A549 (cell line): ENCODE measurements around the gene CEP89. TPM values are rescaled to one million over a fixed set of nuclear protein-coding genes. Genes with fewer than 3 reads are reported as not detected.
"Not testable (repeated sequence)": the region's sequence is repeated elsewhere in the genome, so short reads cannot be mapped to it uniquely, and the experiment has no call there.

ENCODE experiments used
- ATAC-seq, 2 experiments: fragments of 200-7000 bp in 1 of 2; fragments of >200 bp in 1 of 2; cut with Nextera tagmentation in 1 of 2; cut with Tn5 transposase in 1 of 2; 3 replicates each; pipeline versions ENCODE4 v1.8.0 to v1.9.1; 2018 to 2020; ENCODE audit warnings: mild to moderate bottlenecking in 1 of 2, moderate library complexity in 1 of 2
- CTCF ChIA-PET: fragments of 300-600 bp; sonication (Branson Sonifier 250); formaldehyde crosslinking; extraction: SDS; loops from one replicate; lab custom pipeline; 2021; ENCODE audit warnings: antibody characterized with exemption, inconsistent platforms; lab: Yijun Ruan, JAX
- POLR2A ChIA-PET: fragments of 350-600 bp; formaldehyde crosslinking; extraction: SDS; loops from one replicate; lab custom pipeline; 2021; ENCODE audit warnings: antibody characterized with exemption, inconsistent platforms; lab: Yijun Ruan, JAX
- DNase-seq, 2 experiments: peaks; one replicate each; pipeline versions ENCODE4 v3.0.0 to v3.0.0-alpha.2; 2011 to 2016; ENCODE audit warnings: low read depth in 1 of 2, low spot score in 1 of 2
- FAIRE-seq: peaks from 2 replicates; lab custom pipeline; 2011; peaks lifted over from hg19 to GRCh38; lab: Jason Lieb, UNC
- H3K27ac ChIP-seq, 2 experiments: fragments of >200 bp; sonication (Bioruptor Twin); formaldehyde crosslinking; 3 replicates each; pipeline ENCODE4 v1.5.1; 2016 to 2017
- H3K4me1 ChIP-seq: fragments of >200 bp; sonication (Bioruptor Twin); formaldehyde crosslinking; 3 replicates; pipeline ENCODE4 v1.6.1; 2016
- H3K4me2 ChIP-seq: fragments of >200 bp; sonication (Bioruptor Twin); formaldehyde crosslinking; 3 replicates; pipeline ENCODE4 v1.6.1; 2016
- H3K4me3 ChIP-seq: fragments of >200 bp; sonication (Bioruptor Twin); formaldehyde crosslinking; 3 replicates; pipeline ENCODE4 v1.5.1; 2016
- H3K9me3 ChIP-seq: fragments of >200 bp; sonication (Bioruptor Twin); formaldehyde crosslinking; 3 replicates; pipeline ENCODE4 v1.6.1; 2016
- CBX2 ChIP-seq: fragments of 200-600 bp; sonication (generic); IDR thresholded peaks from 2 replicates; pipeline ENCODE4 v1.6.1; 2016; ENCODE audit warnings: low read depth, mild to moderate bottlenecking, borderline replicate concordance
- EHF ChIP-seq: fragments of 250-450 bp; sonication (Bioruptor Pico); IDR thresholded peaks from 2 replicates; pipeline ENCODE4 v1.5.0; 2020; ENCODE audit warnings: mild to moderate bottlenecking
- FOSL2 ChIP-seq, 2 experiments: fragments of 450-650 bp in 1 of 2; fragments of >200 bp in 1 of 2; sonication (Bioruptor Twin) in 1 of 2; formaldehyde crosslinking; IDR thresholded peaks; 2 replicates each; pipeline versions ENCODE4 v1.5.0 to v1.6.1; 2016 to 2020; ENCODE audit warnings: mild to moderate bottlenecking in 1 of 2, moderate library complexity in 1 of 2
- FOXS1 ChIP-seq: fragments of 250-450 bp; sonication (Bioruptor Pico); IDR thresholded peaks from 2 replicates; pipeline ENCODE4 v1.5.0; 2020; ENCODE audit warnings: mild to moderate bottlenecking, moderate library complexity
- HOXA7 ChIP-seq: fragments of 250-450 bp; sonication (Bioruptor Pico); IDR thresholded peaks from 2 replicates; pipeline ENCODE4 v1.5.0; 2020; ENCODE audit warnings: mild to moderate bottlenecking, moderate library complexity
- JUN ChIP-seq, 2 experiments: fragments of >200 bp; sonication (Bioruptor Twin); formaldehyde crosslinking; IDR thresholded peaks; 2 replicates in 1 of 2; 3 replicates in 1 of 2; pipeline ENCODE4 v1.6.1; 2016 to 2017
- KDM5A ChIP-seq: fragments of 200-600 bp; sonication (generic); IDR thresholded peaks from 2 replicates; pipeline ENCODE4 v1.6.1; 2016; ENCODE audit warnings: antibody characterized with exemption, mild to moderate bottlenecking
- MAFK ChIP-seq: fragments of 450-650 bp; IDR thresholded peaks from 2 replicates; pipeline ENCODE4 v1.6.1; 2014; ENCODE audit not compliant: partially characterized antibody
- MYC ChIP-seq: IDR thresholded peaks from 2 replicates; pipeline ENCODE4 v1.6.1; 2012; ENCODE audit warnings: mild to moderate bottlenecking, inconsistent platforms, low read length, improper control_type of control experiment, borderline replicate concordance
- NPAS2 ChIP-seq: fragments of 250-450 bp; sonication (Bioruptor Pico); IDR thresholded peaks from 2 replicates; pipeline ENCODE4 v1.8.0; 2022; ENCODE audit warnings: mild to moderate bottlenecking, moderate library complexity, borderline replicate concordance
- RAD21 ChIP-seq, 2 experiments: fragments of >200 bp in 1 of 2; sonication (Bioruptor Twin) in 1 of 2; formaldehyde crosslinking in 1 of 2; IDR thresholded peaks in 1 of 2; conservative IDR thresholded peaks in 1 of 2; 2 replicates in 1 of 2; 3 replicates in 1 of 2; pipeline ENCODE4 v1.6.1; 2012 to 2018; ENCODE audit warnings: inconsistent platforms in 1 of 2
- RARB ChIP-seq: fragments of 250-450 bp; sonication (Bioruptor Pico); IDR thresholded peaks from 2 replicates; pipeline ENCODE4 v1.8.0; 2021; ENCODE audit warnings: mild to moderate bottlenecking, moderate library complexity
- RFX5 ChIP-seq: fragments of 450-650 bp; IDR thresholded peaks from 2 replicates; pipeline ENCODE4 v1.7.1; 2014; ENCODE audit warnings: antibody characterized with exemption, mild to moderate bottlenecking, moderate library complexity
- SMC3 ChIP-seq: fragments of >200 bp; sonication (Bioruptor Twin); formaldehyde crosslinking; IDR thresholded peaks from 3 replicates; pipeline ENCODE4 v1.6.1; 2018; ENCODE audit warnings: inconsistent platforms
- WGBS: methylation state at CpG from one replicate; pipeline ENCODE4 v1.1.6; 2017; ENCODE audit errors: missing lambda C conversion rate; 5-methylcytosine and 5-hydroxymethylcytosine counted together
- polyA plus RNA-seq, 4 experiments: library from polyadenylated mRNA; depleted of rRNA in 3 of 4; stranded (reverse); fragments of >200 nt; fragmentation: RNase III in 1 of 4; extraction: RNeasy Plus Mini Kit Qiagen cat#74134 plus additional on column Dnase treatment in 1 of 4; gene quantifications; 2 replicates in 3 of 4; 3 replicates in 1 of 4; pipeline ENCODE4 v1.2.3, GENCODE V29; 2011 to 2017
- TF ChIP-seq, protein P1 (sequence below): IDR thresholded peaks from 2 replicates; pipeline ENCODE4 v1.6.1; 2012; ENCODE audit warnings: low read depth, borderline replicate concordance
- TF ChIP-seq, protein P2 (sequence below): fragments of >200 bp; sonication (Bioruptor Twin); formaldehyde crosslinking; IDR thresholded peaks from 3 replicates; pipeline ENCODE4 v1.6.1; 2016
- TF ChIP-seq, protein P3 (sequence below): fragments of 450-650 bp; IDR thresholded peaks from 2 replicates; pipeline ENCODE4 v1.6.1; 2014; ENCODE audit warnings: antibody characterized with exemption

Gene CEP89
- polyA plus RNA-seq, 2 of the 4 experiments (the other 2 are of a cell fraction): 31.5 to 41.3 TPM

GRCh38 chr19:32843716-32844245 lies 128.0 kb downstream of the CEP89 start:
- WGBS: 79% methylated on average over 19 of the region's 19 CpGs
- no peak for FAIRE-seq
- CTCF ChIA-PET: interaction anchor here (1.3 kb wide), 1 partner anchor 20 kb away, joined by 4 read pairs; no protein-coding TSS in a partner anchor
- DNase-seq: no peak
- no peak for TF ChIP-seq RFX5
- Histone ChIP-seq H3K4me2 (no peak overlapping the region), H3K4me3 (no peak overlapping the region), H3K27ac (no peak overlapping the region), H3K4me1 (no peaks in the 10 kb centered on the region), H3K9me3 (peaks cover 17% of the 10 kb centered on the region)
- POLR2A ChIA-PET: no interaction called here
- ATAC-seq: no peak; a peak in 1 of 6 replicates

- DNase-seq: no peak
- WGBS: 33% methylated on average over 8 of the region's 8 CpGs
- H3K4me2 ChIP-seq: no peak overlapping the region
- H3K9me3 ChIP-seq: peaks cover 17% of the 10 kb centered on the region
- POLR2A ChIA-PET: no interaction called here
- H3K4me1 ChIP-seq: no peaks in the 10 kb centered on the region
- peak; percentile 94 for FAIRE-seq
- no peak for ATAC-seq
- TF ChIP-seq CBX2 (no peak), MYC (no peak), HOXA7 (no peak), RARB (CRISPR knock-in tag) (no peak)
- TF ChIP-seq, protein P1, sequence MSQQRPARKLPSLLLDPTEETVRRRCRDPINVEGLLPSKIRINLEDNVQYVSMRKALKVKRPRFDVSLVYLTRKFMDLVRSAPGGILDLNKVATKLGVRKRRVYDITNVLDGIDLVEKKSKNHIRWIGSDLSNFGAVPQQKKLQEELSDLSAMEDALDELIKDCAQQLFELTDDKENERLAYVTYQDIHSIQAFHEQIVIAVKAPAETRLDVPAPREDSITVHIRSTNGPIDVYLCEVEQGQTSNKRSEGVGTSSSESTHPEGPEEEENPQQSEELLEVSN: no peak
- CTCF ChIA-PET: interaction anchor here (0.6 to 2.2 kb wide), 2 partner anchors 22 to 26 kb away, joined by 4 to 6 read pairs; no protein-coding TSS in a partner anchor
- H3K4me3 ChIP-seq: no peak overlapping the region
- no peak overlapping the region for H3K27ac ChIP-seq
Measured at GRCh38 chr19:32842061-32842460, 129.7 kb downstream of the CEP89 start.

- TF ChIP-seq EHF: no peak
- TF ChIP-seq, all 56 proteins: peak for 0
- no peak for ATAC-seq
- Histone ChIP-seq H3K4me2 (no peak overlapping the region), H3K4me1 (no peaks in the 10 kb centered on the region), H3K27ac (no peak overlapping the region), H3K4me3 (no peak overlapping the region), H3K9me3 (peaks cover 17% of the 10 kb centered on the region)
- ChIA-PET CTCF (interaction anchor here (0.9 kb wide), 1 partner anchor 17 kb away, joined by 3 read pairs; no protein-coding TSS in a partner anchor), POLR2A (no interaction called here)
- WGBS: 80% methylated on average over 7 of the region's 7 CpGs
- DNase-seq: no peak
- peak; percentile 93 for FAIRE-seq
Measured at GRCh38 chr19:32837531-32837930, 134.2 kb downstream of the CEP89 start.

DNA sequence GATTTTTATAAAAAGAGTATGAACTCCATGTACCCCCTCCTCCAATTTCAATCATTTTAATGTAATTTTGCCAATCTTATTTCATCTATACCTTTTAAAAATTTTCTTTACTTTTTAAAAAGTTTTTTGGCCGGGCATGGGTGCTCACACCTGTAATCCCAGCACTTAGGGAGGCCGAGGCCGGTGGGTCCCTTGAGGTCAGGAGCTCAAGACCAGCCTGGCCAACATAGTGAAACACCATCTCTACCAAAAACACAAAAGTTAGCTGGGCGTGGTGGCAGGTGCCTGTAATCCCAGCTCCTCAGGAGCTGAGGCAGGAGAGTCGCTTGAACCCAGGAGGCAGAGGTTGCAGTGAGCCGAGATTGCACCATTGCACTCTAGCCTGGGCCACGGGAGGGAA lies 138.4 kb downstream of the CEP89 start:
- ATAC-seq, DNase-seq, FAIRE-seq, H3K9me3 ChIP-seq, POLR2A ChIA-PET, CTCF ChIA-PET, H3K4me2 ChIP-seq, H3K4me3 ChIP-seq, H3K4me1 ChIP-seq, H3K27ac ChIP-seq: not testable (repeated sequence)
- 79% methylated on average over 7 of the region's 7 CpGs for WGBS

DNA sequence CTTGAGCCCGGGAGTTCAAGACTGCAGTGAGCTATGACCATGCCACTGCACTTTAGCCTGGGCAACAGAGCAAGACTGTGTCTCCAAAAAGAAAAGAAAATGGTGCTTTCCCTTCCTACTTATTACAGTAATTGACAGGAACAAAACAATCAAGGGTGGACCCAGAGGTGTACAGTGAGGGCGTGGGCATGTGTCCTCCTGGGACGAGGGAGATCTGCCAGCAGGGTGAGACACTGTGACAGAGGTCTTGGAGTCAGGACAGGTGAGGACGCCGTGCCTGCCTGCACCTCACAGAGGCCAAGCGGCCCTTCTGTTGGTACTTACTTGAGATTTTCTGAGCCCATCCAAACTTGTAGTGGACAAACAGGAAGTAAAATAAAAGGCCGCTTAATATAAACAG lies 138.9 kb downstream of the CEP89 start:
- FAIRE-seq (peak; percentile 96), ATAC-seq (peak in 1 of 2 experiments; percentile 36; a peak in 2 of 6 replicates)
- CTCF ChIA-PET, POLR2A ChIA-PET, H3K4me3 ChIP-seq, H3K4me2 ChIP-seq, H3K27ac ChIP-seq, DNase-seq, H3K4me1 ChIP-seq, H3K9me3 ChIP-seq: not testable (repeated sequence)
- 89% methylated on average over 7 of the region's 7 CpGs for WGBS

DNA sequence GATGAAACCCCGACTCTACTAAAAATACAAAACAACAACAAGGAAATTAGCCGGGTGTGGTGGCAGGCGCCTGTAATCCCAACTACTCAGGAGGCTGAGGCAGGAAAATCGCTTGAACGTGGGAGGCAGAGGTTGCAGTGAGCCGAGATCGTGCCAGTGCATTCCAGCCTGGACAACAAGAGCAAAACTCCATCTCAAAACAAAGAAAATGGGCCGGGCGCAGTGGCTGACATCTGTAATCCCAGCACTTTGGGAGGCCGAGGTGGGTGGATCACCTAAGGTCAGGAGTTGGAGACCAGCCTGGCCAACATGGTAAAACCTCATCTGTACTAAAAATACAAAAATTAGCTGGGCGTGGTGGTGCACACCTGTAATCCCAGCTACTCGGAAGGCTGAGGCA lies 139.7 kb downstream of the CEP89 start:
- not testable (repeated sequence) for ATAC-seq

GRCh38 chr19:32831611-32832010 lies 140.1 kb downstream of the CEP89 start:
- CTCF ChIA-PET: no interaction called here
- 77% methylated on average over 5 of the region's 5 CpGs for WGBS
- ATAC-seq: no peak
- TF ChIP-seq FOSL2 (IDR thresholded peaks at IDR 0.05) (no peak), FOSL2 (CRISPR knock-in tag; IDR thresholded peaks at IDR 0.05) (no peak), NPAS2 (CRISPR knock-in tag) (no peak), FOXS1 (CRISPR knock-in tag) (no peak), JUN (IDR thresholded peaks at IDR 0.05) (no peak), MAFK (no peak), SMC3 (no peak), RAD21 (conservative IDR thresholded peaks at IDR 0.05 in 1 of 2, IDR thresholded peaks at IDR 0.05 in 1 of 2) (no peak), KDM5A (no peak)
- TF ChIP-seq, protein P2, sequence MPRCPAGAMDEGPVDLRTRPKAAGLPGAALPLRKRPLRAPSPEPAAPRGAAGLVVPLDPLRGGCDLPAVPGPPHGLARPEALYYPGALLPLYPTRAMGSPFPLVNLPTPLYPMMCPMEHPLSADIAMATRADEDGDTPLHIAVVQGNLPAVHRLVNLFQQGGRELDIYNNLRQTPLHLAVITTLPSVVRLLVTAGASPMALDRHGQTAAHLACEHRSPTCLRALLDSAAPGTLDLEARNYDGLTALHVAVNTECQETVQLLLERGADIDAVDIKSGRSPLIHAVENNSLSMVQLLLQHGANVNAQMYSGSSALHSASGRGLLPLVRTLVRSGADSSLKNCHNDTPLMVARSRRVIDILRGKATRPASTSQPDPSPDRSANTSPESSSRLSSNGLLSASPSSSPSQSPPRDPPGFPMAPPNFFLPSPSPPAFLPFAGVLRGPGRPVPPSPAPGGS: no peak
- TF ChIP-seq, protein P3, sequence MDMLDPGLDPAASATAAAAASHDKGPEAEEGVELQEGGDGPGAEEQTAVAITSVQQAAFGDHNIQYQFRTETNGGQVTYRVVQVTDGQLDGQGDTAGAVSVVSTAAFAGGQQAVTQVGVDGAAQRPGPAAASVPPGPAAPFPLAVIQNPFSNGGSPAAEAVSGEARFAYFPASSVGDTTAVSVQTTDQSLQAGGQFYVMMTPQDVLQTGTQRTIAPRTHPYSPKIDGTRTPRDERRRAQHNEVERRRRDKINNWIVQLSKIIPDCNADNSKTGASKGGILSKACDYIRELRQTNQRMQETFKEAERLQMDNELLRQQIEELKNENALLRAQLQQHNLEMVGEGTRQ: no peak

More for the DNA sequence above, 139.7 kb downstream of the CEP89 start:
- H3K9me3 ChIP-seq, H3K4me1 ChIP-seq, FAIRE-seq, H3K4me3 ChIP-seq, POLR2A ChIA-PET, H3K4me2 ChIP-seq, DNase-seq, H3K27ac ChIP-seq, CTCF ChIA-PET: not testable (repeated sequence)
- WGBS: 86% methylated on average over 12 of the region's 12 CpGs

More at GRCh38 chr19:32831611-32832010, 140.1 kb downstream of the CEP89 start:
- POLR2A ChIA-PET: no interaction called here
- no peak for DNase-seq
- Histone ChIP-seq H3K4me1 (no peaks in the 10 kb centered on the region), H3K4me2 (no peak overlapping the region), H3K4me3 (no peak overlapping the region), H3K27ac (no peak overlapping the region), H3K9me3 (no peaks in the 10 kb centered on the region)
- FAIRE-seq: no peak
